ENCODE results near the gene DNAJC5.

DNA sequence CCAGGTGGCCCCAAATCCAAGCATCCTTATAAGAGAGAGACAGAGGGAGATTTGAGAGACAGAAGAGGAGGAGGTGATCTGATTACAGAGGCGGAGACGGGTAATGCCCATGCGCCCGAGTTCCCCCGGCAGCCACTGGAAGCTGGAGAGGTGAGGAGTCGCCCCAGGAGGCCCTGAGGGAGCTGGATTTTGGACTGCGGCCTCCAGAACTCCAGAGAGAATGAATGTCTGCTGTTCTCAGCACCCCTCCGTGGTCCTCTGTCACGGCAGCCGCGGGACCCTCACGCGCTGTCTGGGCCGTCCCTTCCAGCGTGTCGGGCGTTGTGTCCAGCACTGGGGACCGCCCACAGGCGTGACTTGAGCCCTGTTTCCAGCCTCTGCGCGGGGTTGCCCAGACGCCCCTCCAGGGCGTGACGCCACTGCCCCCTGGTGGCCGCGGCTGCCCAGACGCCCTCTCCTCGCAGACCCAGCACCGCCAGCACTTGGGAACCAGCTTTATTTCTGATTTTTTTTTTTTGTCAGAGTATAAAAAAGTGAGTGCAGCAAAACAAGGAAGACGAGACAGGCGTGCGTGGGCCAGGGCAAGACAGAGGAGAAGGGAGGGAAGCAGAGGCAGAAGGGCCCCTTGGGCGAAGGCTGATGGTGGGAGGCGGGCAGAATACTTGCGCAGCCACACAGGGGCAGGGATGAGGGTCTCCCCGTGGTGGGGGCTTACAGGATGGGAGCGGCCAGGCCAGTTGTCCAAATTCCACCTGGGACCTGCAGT is 78.9 kb downstream of the DNAJC5 start:
- TF ChIP-seq, protein P1, sequence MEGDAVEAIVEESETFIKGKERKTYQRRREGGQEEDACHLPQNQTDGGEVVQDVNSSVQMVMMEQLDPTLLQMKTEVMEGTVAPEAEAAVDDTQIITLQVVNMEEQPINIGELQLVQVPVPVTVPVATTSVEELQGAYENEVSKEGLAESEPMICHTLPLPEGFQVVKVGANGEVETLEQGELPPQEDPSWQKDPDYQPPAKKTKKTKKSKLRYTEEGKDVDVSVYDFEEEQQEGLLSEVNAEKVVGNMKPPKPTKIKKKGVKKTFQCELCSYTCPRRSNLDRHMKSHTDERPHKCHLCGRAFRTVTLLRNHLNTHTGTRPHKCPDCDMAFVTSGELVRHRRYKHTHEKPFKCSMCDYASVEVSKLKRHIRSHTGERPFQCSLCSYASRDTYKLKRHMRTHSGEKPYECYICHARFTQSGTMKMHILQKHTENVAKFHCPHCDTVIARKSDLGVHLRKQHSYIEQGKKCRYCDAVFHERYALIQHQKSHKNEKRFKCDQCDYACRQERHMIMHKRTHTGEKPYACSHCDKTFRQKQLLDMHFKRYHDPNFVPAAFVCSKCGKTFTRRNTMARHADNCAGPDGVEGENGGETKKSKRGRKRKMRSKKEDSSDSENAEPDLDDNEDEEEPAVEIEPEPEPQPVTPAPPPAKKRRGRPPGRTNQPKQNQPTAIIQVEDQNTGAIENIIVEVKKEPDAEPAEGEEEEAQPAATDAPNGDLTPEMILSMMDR (IDR thresholded peaks at IDR 0.05), result peak; percentile 100
- TF ChIP-seq, protein P2, sequence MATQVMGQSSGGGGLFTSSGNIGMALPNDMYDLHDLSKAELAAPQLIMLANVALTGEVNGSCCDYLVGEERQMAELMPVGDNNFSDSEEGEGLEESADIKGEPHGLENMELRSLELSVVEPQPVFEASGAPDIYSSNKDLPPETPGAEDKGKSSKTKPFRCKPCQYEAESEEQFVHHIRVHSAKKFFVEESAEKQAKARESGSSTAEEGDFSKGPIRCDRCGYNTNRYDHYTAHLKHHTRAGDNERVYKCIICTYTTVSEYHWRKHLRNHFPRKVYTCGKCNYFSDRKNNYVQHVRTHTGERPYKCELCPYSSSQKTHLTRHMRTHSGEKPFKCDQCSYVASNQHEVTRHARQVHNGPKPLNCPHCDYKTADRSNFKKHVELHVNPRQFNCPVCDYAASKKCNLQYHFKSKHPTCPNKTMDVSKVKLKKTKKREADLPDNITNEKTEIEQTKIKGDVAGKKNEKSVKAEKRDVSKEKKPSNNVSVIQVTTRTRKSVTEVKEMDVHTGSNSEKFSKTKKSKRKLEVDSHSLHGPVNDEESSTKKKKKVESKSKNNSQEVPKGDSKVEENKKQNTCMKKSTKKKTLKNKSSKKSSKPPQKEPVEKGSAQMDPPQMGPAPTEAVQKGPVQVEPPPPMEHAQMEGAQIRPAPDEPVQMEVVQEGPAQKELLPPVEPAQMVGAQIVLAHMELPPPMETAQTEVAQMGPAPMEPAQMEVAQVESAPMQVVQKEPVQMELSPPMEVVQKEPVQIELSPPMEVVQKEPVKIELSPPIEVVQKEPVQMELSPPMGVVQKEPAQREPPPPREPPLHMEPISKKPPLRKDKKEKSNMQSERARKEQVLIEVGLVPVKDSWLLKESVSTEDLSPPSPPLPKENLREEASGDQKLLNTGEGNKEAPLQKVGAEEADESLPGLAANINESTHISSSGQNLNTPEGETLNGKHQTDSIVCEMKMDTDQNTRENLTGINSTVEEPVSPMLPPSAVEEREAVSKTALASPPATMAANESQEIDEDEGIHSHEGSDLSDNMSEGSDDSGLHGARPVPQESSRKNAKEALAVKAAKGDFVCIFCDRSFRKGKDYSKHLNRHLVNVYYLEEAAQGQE (IDR thresholded peaks at IDR 0.05; ENCODE audit: insufficient read depth in 1 of 2, low read depth in 2 of 2, low read length in 1 of 2), result peak in 1 of 2 experiments; percentile 27; a peak in 1 of 4 replicates
- TF ChIP-seq POLR2AphosphoS5 (IDR thresholded peaks at IDR 0.05; ENCODE audit: low read depth, low read length) (no peak), SIN3A (IDR thresholded peaks at IDR 0.05; ENCODE audit: borderline replicate concordance, insufficient read depth, low read depth, low read length) (0 out of 2 replicates have a peak, but pooled peaks have one; percentile 54), TCF7L2 (IDR thresholded peaks at IDR 0.05; ENCODE audit: low read depth, low read length) (no peak)

Measured in Panc1 (cell line).